Body of pancreas (tissue), 4 donors: Measurements from ENCODE around the gene TBL1X.

Source experiments
- POLR2A ChIP-seq, 3 donors: fragments of 450-650 bp; IDR thresholded peaks; one replicate each; pipeline ENCODE4 v1.6.1; 2016; ENCODE audit warnings: antibody characterized with exemption in 3 of 3, mild to moderate bottlenecking in 2 of 3
- TF ChIP-seq, protein P1 (sequence below), 7 experiments: fragments of 450-650 bp in 4 of 7; fragments of 200-600 bp in 3 of 7; sonication (generic) in 3 of 7; IDR thresholded peaks; one replicate each; pipeline ENCODE4 v1.5.1; 2016 to 2019; ENCODE audit warnings: antibody characterized with exemption in 7 of 7

DNA sequence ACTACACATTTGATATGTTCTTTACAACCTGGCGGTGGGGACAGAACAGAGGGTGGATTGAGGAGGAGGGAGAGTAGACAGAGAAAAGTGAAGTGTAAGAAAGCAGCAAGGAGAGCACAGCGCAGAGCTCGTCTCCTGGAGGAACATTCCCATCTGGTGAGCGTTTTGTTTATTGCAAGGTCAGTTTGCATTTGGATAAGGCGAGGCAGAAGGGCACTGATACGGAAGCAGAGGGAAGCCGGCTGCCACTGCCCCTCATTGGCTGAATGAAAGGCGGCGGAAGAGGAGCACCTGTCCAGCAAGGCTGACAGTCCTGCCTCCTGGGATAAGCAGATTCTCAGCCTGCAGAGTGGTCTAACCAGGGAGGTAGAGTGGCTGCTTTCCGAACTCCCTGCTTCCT is 217.6 kb downstream of the TBL1X start:
- TF ChIP-seq, protein P1, sequence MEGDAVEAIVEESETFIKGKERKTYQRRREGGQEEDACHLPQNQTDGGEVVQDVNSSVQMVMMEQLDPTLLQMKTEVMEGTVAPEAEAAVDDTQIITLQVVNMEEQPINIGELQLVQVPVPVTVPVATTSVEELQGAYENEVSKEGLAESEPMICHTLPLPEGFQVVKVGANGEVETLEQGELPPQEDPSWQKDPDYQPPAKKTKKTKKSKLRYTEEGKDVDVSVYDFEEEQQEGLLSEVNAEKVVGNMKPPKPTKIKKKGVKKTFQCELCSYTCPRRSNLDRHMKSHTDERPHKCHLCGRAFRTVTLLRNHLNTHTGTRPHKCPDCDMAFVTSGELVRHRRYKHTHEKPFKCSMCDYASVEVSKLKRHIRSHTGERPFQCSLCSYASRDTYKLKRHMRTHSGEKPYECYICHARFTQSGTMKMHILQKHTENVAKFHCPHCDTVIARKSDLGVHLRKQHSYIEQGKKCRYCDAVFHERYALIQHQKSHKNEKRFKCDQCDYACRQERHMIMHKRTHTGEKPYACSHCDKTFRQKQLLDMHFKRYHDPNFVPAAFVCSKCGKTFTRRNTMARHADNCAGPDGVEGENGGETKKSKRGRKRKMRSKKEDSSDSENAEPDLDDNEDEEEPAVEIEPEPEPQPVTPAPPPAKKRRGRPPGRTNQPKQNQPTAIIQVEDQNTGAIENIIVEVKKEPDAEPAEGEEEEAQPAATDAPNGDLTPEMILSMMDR (IDR thresholded peaks at IDR 0.05) = peak in 4 of 7 experiments; percentile 29 to 51 (median 46)
- no peak for TF ChIP-seq POLR2A (IDR thresholded peaks at IDR 0.05)
